T1000 (cell line): ENCODE data around the gene YPEL2.

Experiments used
- DNase-seq: peaks from one replicate; lab custom pipeline; 2025; ENCODE audit warnings: mixed read lengths; lab: John Stamatoyannopoulos, UW

YPEL2 gene

GRCh38 chr17:59357219-59357697 lies 25.8 kb downstream of the YPEL2 start:
- DNase-seq, result no peak

GRCh38 chr17:59357929-59358328 lies 26.5 kb downstream of the YPEL2 start:
- DNase-seq, result no peak

- peak; percentile 31 for DNase-seq
These were observed 29.9 kb downstream of the YPEL2 start for GRCh38 chr17:59361386-59361785.

- DNase-seq, result peak; percentile 34
These were observed 30.7 kb downstream of the YPEL2 start for GRCh38 chr17:59361916-59362810.

- DNase-seq, result no peak
These were observed 31.4 kb downstream of the YPEL2 start for GRCh38 chr17:59362811-59363205.

GRCh38 chr17:59365383-59365981 lies 34.0 kb downstream of the YPEL2 start:
- DNase-seq, result no peak

GRCh38 chr17:59366040-59366757 lies 34.7 kb downstream of the YPEL2 start:
- no peak for DNase-seq

GRCh38 chr17:59366773-59367656 lies 35.6 kb downstream of the YPEL2 start:
- DNase-seq, result no peak

- DNase-seq, result no peak
These were observed 36.2 kb downstream of the YPEL2 start for GRCh38 chr17:59367657-59368045.

GRCh38 chr17:59368218-59368857 lies 36.9 kb downstream of the YPEL2 start:
- no peak for DNase-seq

GRCh38 chr17:59369031-59369975 lies 37.8 kb downstream of the YPEL2 start:
- no peak for DNase-seq

- DNase-seq, result no peak
These were observed 39.3 kb downstream of the YPEL2 start for GRCh38 chr17:59370593-59371299.

- no peak for DNase-seq
These were observed 40.1 kb downstream of the YPEL2 start for GRCh38 chr17:59371416-59372100.

GRCh38 chr17:59372138-59372751 lies 40.8 kb downstream of the YPEL2 start:
- no peak for DNase-seq

GRCh38 chr17:59373882-59374495 lies 42.5 kb downstream of the YPEL2 start:
- DNase-seq, result no peak

- DNase-seq, result no peak
These were observed 43.2 kb downstream of the YPEL2 start for GRCh38 chr17:59374612-59375011.

GRCh38 chr17:59375857-59376256 lies 44.4 kb downstream of the YPEL2 start:
- no peak for DNase-seq

- no peak for DNase-seq
These were observed 45.1 kb downstream of the YPEL2 start for GRCh38 chr17:59376506-59376905.
